GM12892 (cell line): Measurements from ENCODE around the gene CARMIL1.

Source experiments
- POLR2A ChIP-seq: IDR thresholded peaks from 2 replicates; pipeline ENCODE4 v1.6.1; 2011; ENCODE audit warnings: low read depth, low read length, control low read depth
- POLR2AphosphoS5 ChIP-seq: IDR thresholded peaks from 2 replicates; pipeline ENCODE4 v1.6.1; 2011; ENCODE audit warnings: low read depth, low read length, control low read depth

GRCh38 chr6:25645916-25646315, 366.7 kb downstream of the CARMIL1 start:
- TF ChIP-seq POLR2AphosphoS5 = no peak
- no peak for TF ChIP-seq POLR2A
